ENCODE measurements around the gene PPP1R15B.

Gene PPP1R15B

GRCh38 chr1:204361341-204361771, 50.3 kb downstream of the PPP1R15B start:
- Histone ChIP-seq H3K4me2 (ENCODE audit: low read length, poor library complexity, severe bottlenecking) (no peak overlapping the region), H2AFZ (ENCODE audit: low read depth, low read length) (no peak overlapping the region), H3K9ac (ENCODE audit: low read length) (no peak overlapping the region), H3K23ac (ENCODE audit: low read length in 2 of 2) (no peak overlapping the region), H2AK5ac (ENCODE audit: low read length, severe bottlenecking) (no peak overlapping the region), H2BK5ac (ENCODE audit: low read depth, low read length, poor library complexity, severe bottlenecking) (no peak overlapping the region), H2BK12ac (ENCODE audit: low read length in 2 of 2) (peak overlapping the region; percentile 15 to 65), H3K4me3 (ENCODE audit: insufficient read depth in 1 of 2, low read depth in 1 of 2, low read length in 2 of 2) (no peak overlapping the region), H3K18ac (ENCODE audit: low read depth in 1 of 2, low read length in 2 of 2) (peak overlapping the region in 1 of 2 experiments; percentile 49), H3K4me1 (ENCODE audit: control insufficient read depth, insufficient read depth, low read depth, low read length) (peaks cover 11% of the 10 kb centered on the region), H3K79me1 (replicated peaks; ENCODE audit: low read length, poor library complexity, severe bottlenecking) (no peaks in the 10 kb centered on the region), H3K27me3 (ENCODE audit: control insufficient read depth in 1 of 2, insufficient read depth in 1 of 2, low read length in 2 of 2) (peaks cover 74 to 78% of the 10 kb centered on the region in 2 experiments), H4K91ac (ENCODE audit: low read length) (no peak overlapping the region), H3K27ac (ENCODE audit: low read length, poor library complexity, severe bottlenecking) (no peak overlapping the region), H3K4ac (ENCODE audit: low read depth in 1 of 2, low read length in 2 of 2) (no peak overlapping the region), H3K9me3 (ENCODE audit: control insufficient read depth, low read length) (no peaks in the 10 kb centered on the region), H3K14ac (ENCODE audit: low read length in 2 of 2) (peak overlapping the region in 1 of 2 experiments; percentile 93), H2BK120ac (ENCODE audit: low read depth, low read length) (no peak overlapping the region), H4K8ac (ENCODE audit: low read length) (peak overlapping the region; percentile 9), H3K36me3 (ENCODE audit: control insufficient read depth in 1 of 2, insufficient read depth in 2 of 2, low read depth in 1 of 2, low read length in 2 of 2) (peaks cover 0 to 3% of the 10 kb centered on the region in 2 experiments), H2BK15ac (ENCODE audit: low read depth, poor library complexity, severe bottlenecking) (no peak overlapping the region)
- 89% methylated on average over 2 of the region's 2 CpGs for WGBS
- DNase-seq = no peak

- no peak overlapping the region for H3K4me3 ChIP-seq (ENCODE audit: insufficient read depth in 1 of 2, low read depth in 1 of 2, low read length in 2 of 2)
- H3K9ac ChIP-seq (ENCODE audit: low read length) = no peak overlapping the region
- H3K4me2 ChIP-seq (ENCODE audit: low read length, poor library complexity, severe bottlenecking) = no peak overlapping the region
- no peak overlapping the region for H2AK5ac ChIP-seq (ENCODE audit: low read length, severe bottlenecking)
- no peak overlapping the region for H3K14ac ChIP-seq (ENCODE audit: low read length in 2 of 2)
- DNase-seq = no peak
- H3K23ac ChIP-seq (ENCODE audit: low read length in 2 of 2) = no peak overlapping the region
- no peaks in the 10 kb centered on the region for H3K9me3 ChIP-seq (ENCODE audit: control insufficient read depth, low read length)
- H4K8ac ChIP-seq (ENCODE audit: low read length) = no peak overlapping the region
- no peak overlapping the region for H2BK120ac ChIP-seq (ENCODE audit: low read depth, low read length)
- H3K18ac ChIP-seq (ENCODE audit: low read depth in 1 of 2, low read length in 2 of 2) = peak overlapping the region in 1 of 2 experiments; percentile 70
- peak overlapping the region in 1 of 2 experiments; percentile 21 for H2BK12ac ChIP-seq (ENCODE audit: low read length in 2 of 2)
- peaks cover 64 to 71% of the 10 kb centered on the region in 2 experiments for H3K27me3 ChIP-seq (ENCODE audit: control insufficient read depth in 1 of 2, insufficient read depth in 1 of 2, low read length in 2 of 2)
- peaks cover 11% of the 10 kb centered on the region for H3K4me1 ChIP-seq (ENCODE audit: control insufficient read depth, insufficient read depth, low read depth, low read length)
- H3K36me3 ChIP-seq (ENCODE audit: control insufficient read depth in 1 of 2, insufficient read depth in 2 of 2, low read depth in 1 of 2, low read length in 2 of 2) = peaks cover 0 to 3% of the 10 kb centered on the region in 2 experiments
- H3K4ac ChIP-seq (ENCODE audit: low read depth in 1 of 2, low read length in 2 of 2) = no peak overlapping the region
- H3K27ac ChIP-seq (ENCODE audit: low read length, poor library complexity, severe bottlenecking) = no peak overlapping the region
- no peak overlapping the region for H2BK5ac ChIP-seq (ENCODE audit: low read depth, low read length, poor library complexity, severe bottlenecking)
- H2BK15ac ChIP-seq (ENCODE audit: low read depth, poor library complexity, severe bottlenecking) = no peak overlapping the region
- peak overlapping the region; percentile 47 for H2AFZ ChIP-seq (ENCODE audit: low read depth, low read length)
- H4K91ac ChIP-seq (ENCODE audit: low read length) = no peak overlapping the region
- WGBS = 64% methylated on average over 1 of the region's 4 CpGs
- no peaks in the 10 kb centered on the region for H3K79me1 ChIP-seq (replicated peaks; ENCODE audit: low read length, poor library complexity, severe bottlenecking)
Observed at GRCh38 chr1:204360314-204360713, 51.3 kb downstream of the PPP1R15B start.

GRCh38 chr1:204359474-204360255, 52.0 kb downstream of the PPP1R15B start, which contains the start of gene PLEKHA6:
TSS of gene PLEKHA6 (minus strand) at chr1:204359929. CDS start at chr1:204273727, 86,202 bp downstream.
- no peaks in the 10 kb centered on the region for H3K79me1 ChIP-seq (replicated peaks; ENCODE audit: low read length, poor library complexity, severe bottlenecking)
- peak within 1 kb of the TSS; percentile 85 to 91 for H2BK12ac ChIP-seq (ENCODE audit: low read length in 2 of 2)
- WGBS = 6% methylated on average over 20 of the region's 20 CpGs
- H4K91ac ChIP-seq (ENCODE audit: low read length) = peak within 1 kb of the TSS; percentile 52
- peak within 1 kb of the TSS; percentile 47 for H2AFZ ChIP-seq (ENCODE audit: low read depth, low read length)
- no peaks in the 10 kb centered on the region for H3K9me3 ChIP-seq (ENCODE audit: control insufficient read depth, low read length)
- no peak within 1 kb of the TSS for H2AK5ac ChIP-seq (ENCODE audit: low read length, severe bottlenecking)
- H3K4me2 ChIP-seq (ENCODE audit: low read length, poor library complexity, severe bottlenecking) = no peak within 1 kb of the TSS
- peak within 1 kb of the TSS; percentile 79 for H4K8ac ChIP-seq (ENCODE audit: low read length)
- H3K18ac ChIP-seq (ENCODE audit: low read depth in 1 of 2, low read length in 2 of 2) = peak within 1 kb of the TSS; percentile 70 to 91
- H3K27ac ChIP-seq (ENCODE audit: low read length, poor library complexity, severe bottlenecking) = no peak within 1 kb of the TSS
- peak within 1 kb of the TSS in 1 of 2 experiments; percentile 66 for H3K23ac ChIP-seq (ENCODE audit: low read length in 2 of 2)
- peak within 1 kb of the TSS in 1 of 2 experiments; percentile 49 for H3K14ac ChIP-seq (ENCODE audit: low read length in 2 of 2)
- peaks cover 11% of the 10 kb centered on the region for H3K4me1 ChIP-seq (ENCODE audit: control insufficient read depth, insufficient read depth, low read depth, low read length)
- peaks cover 0 to 3% of the 10 kb centered on the region in 2 experiments for H3K36me3 ChIP-seq (ENCODE audit: control insufficient read depth in 1 of 2, insufficient read depth in 2 of 2, low read depth in 1 of 2, low read length in 2 of 2)
- peak; percentile 68 for DNase-seq
- H3K9ac ChIP-seq (ENCODE audit: low read length) = no peak within 1 kb of the TSS
- H3K4ac ChIP-seq (ENCODE audit: low read depth in 1 of 2, low read length in 2 of 2) = peak within 1 kb of the TSS; percentile 20 to 84
- no peak within 1 kb of the TSS for H3K4me3 ChIP-seq (ENCODE audit: insufficient read depth in 1 of 2, low read depth in 1 of 2, low read length in 2 of 2)
- H2BK5ac ChIP-seq (ENCODE audit: low read depth, low read length, poor library complexity, severe bottlenecking) = no peak within 1 kb of the TSS
- H2BK120ac ChIP-seq (ENCODE audit: low read depth, low read length) = peak within 1 kb of the TSS; percentile 39
- H2BK15ac ChIP-seq (ENCODE audit: low read depth, poor library complexity, severe bottlenecking) = peak within 1 kb of the TSS; percentile 6
- peaks cover 57 to 69% of the 10 kb centered on the region in 2 experiments for H3K27me3 ChIP-seq (ENCODE audit: control insufficient read depth in 1 of 2, insufficient read depth in 1 of 2, low read length in 2 of 2)

GRCh38 chr1:204359131-204359473, 52.5 kb downstream of the PPP1R15B start:
- peak overlapping the region; percentile 45 to 91 for H3K18ac ChIP-seq (ENCODE audit: low read depth in 1 of 2, low read length in 2 of 2)
- H3K27ac ChIP-seq (ENCODE audit: low read length, poor library complexity, severe bottlenecking) = no peak overlapping the region
- peak overlapping the region; percentile 39 for H2BK120ac ChIP-seq (ENCODE audit: low read depth, low read length)
- no peaks in the 10 kb centered on the region for H3K9me3 ChIP-seq (ENCODE audit: control insufficient read depth, low read length)
- H4K91ac ChIP-seq (ENCODE audit: low read length) = peak overlapping the region; percentile 52
- no peak overlapping the region for H3K4me3 ChIP-seq (ENCODE audit: insufficient read depth in 1 of 2, low read depth in 1 of 2, low read length in 2 of 2)
- peak overlapping the region; percentile 6 for H2BK15ac ChIP-seq (ENCODE audit: low read depth, poor library complexity, severe bottlenecking)
- DNase-seq = no peak
- H3K4ac ChIP-seq (ENCODE audit: low read depth in 1 of 2, low read length in 2 of 2) = peak overlapping the region in 1 of 2 experiments; percentile 84
- H4K8ac ChIP-seq (ENCODE audit: low read length) = peak overlapping the region; percentile 79
- WGBS = 17% methylated on average over 2 of the region's 5 CpGs
- peaks cover 0 to 3% of the 10 kb centered on the region in 2 experiments for H3K36me3 ChIP-seq (ENCODE audit: control insufficient read depth in 1 of 2, insufficient read depth in 2 of 2, low read depth in 1 of 2, low read length in 2 of 2)
- peaks cover 52 to 69% of the 10 kb centered on the region in 2 experiments for H3K27me3 ChIP-seq (ENCODE audit: control insufficient read depth in 1 of 2, insufficient read depth in 1 of 2, low read length in 2 of 2)
- H2BK5ac ChIP-seq (ENCODE audit: low read depth, low read length, poor library complexity, severe bottlenecking) = no peak overlapping the region
- H3K4me1 ChIP-seq (ENCODE audit: control insufficient read depth, insufficient read depth, low read depth, low read length) = peaks cover 11% of the 10 kb centered on the region
- H2AFZ ChIP-seq (ENCODE audit: low read depth, low read length) = no peak overlapping the region
- H2BK12ac ChIP-seq (ENCODE audit: low read length in 2 of 2) = peak overlapping the region; percentile 85 to 91
- H3K4me2 ChIP-seq (ENCODE audit: low read length, poor library complexity, severe bottlenecking) = no peak overlapping the region
- H3K79me1 ChIP-seq (replicated peaks; ENCODE audit: low read length, poor library complexity, severe bottlenecking) = no peaks in the 10 kb centered on the region
- no peak overlapping the region for H3K9ac ChIP-seq (ENCODE audit: low read length)
- H3K23ac ChIP-seq (ENCODE audit: low read length in 2 of 2) = peak overlapping the region in 1 of 2 experiments; percentile 66
- H3K14ac ChIP-seq (ENCODE audit: low read length in 2 of 2) = no peak overlapping the region
- no peak overlapping the region for H2AK5ac ChIP-seq (ENCODE audit: low read length, severe bottlenecking)

Data from mesenchymal stem cell (in vitro differentiated cells and primary cell).